Fibroblast of the aortic adventitia (primary cell): ENCODE measurements around the gene CLEC16A. TPM values are rescaled to one million over a fixed set of nuclear protein-coding genes. Genes with fewer than 3 reads are reported as not detected.

ENCODE experiments used
- DNase-seq: peaks from one replicate; pipeline ENCODE4 v3.0.0-alpha.2; 2010; ENCODE audit warnings: low read depth
- H3K4me3 ChIP-seq: 2 replicates; pipeline ENCODE4 v1.5.1; 2011; ENCODE audit warnings: low read depth, mild to moderate bottlenecking, control low read depth, low read length, moderate library complexity
- CTCF ChIP-seq: IDR thresholded peaks from 2 replicates; pipeline ENCODE4 v1.5.1; 2011; ENCODE audit warnings: mild to moderate bottlenecking, low read length, control low read depth, inconsistent platforms; ENCODE audit not compliant: insufficient read depth
- total RNA-seq: library from RNA; depleted of rRNA; stranded (reverse); fragments of >200 nt; gene quantifications from 2 replicates; pipeline ENCODE4 v1.2.3, GENCODE V29; 2012; ENCODE audit warnings: low replicate concordance

Gene CLEC16A
- total RNA-seq, 1 donor = 16.3 TPM

GRCh38 chr16:11114366-11115164, 170.2 kb downstream of the CLEC16A start:
- no peak for TF ChIP-seq CTCF
- H3K4me3 ChIP-seq = no peak overlapping the region
- DNase-seq = no peak

GRCh38 chr16:11117576-11118211, 173.3 kb downstream of the CLEC16A start:
- no peak overlapping the region for H3K4me3 ChIP-seq
- DNase-seq = no peak
- no peak for TF ChIP-seq CTCF

GRCh38 chr16:11118479-11118878, 174.1 kb downstream of the CLEC16A start:
- H3K4me3 ChIP-seq = no peak overlapping the region
- no peak for TF ChIP-seq CTCF
- peak; percentile 36 for DNase-seq

- no peak for TF ChIP-seq CTCF
- no peak for DNase-seq
- H3K4me3 ChIP-seq = no peak overlapping the region
Observed at GRCh38 chr16:11121083-11121608, 176.8 kb downstream of the CLEC16A start.

- no peak for TF ChIP-seq CTCF
- H3K4me3 ChIP-seq = no peak overlapping the region
- peak; percentile 38 for DNase-seq
Observed at GRCh38 chr16:11121914-11122692, 177.7 kb downstream of the CLEC16A start.

- no peak for DNase-seq
- H3K4me3 ChIP-seq = no peak overlapping the region
- no peak for TF ChIP-seq CTCF
Observed at GRCh38 chr16:11123666-11124065, 179.3 kb downstream of the CLEC16A start.
